GM19463 (cell line): ENCODE data around the gene FETUB.

ENCODE experiments used
- ATAC-seq: cut with Tn5 transposase; IDR thresholded peaks from one replicate; pipeline ENCODE4 v1.9.1; 2021; ENCODE audit warnings: mild to moderate bottlenecking, moderate library complexity; ENCODE audit not compliant: unreplicated experiment

FETUB gene, protein sequence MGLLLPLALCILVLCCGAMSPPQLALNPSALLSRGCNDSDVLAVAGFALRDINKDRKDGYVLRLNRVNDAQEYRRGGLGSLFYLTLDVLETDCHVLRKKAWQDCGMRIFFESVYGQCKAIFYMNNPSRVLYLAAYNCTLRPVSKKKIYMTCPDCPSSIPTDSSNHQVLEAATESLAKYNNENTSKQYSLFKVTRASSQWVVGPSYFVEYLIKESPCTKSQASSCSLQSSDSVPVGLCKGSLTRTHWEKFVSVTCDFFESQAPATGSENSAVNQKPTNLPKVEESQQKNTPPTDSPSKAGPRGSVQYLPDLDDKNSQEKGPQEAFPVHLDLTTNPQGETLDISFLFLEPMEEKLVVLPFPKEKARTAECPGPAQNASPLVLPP

DNA sequence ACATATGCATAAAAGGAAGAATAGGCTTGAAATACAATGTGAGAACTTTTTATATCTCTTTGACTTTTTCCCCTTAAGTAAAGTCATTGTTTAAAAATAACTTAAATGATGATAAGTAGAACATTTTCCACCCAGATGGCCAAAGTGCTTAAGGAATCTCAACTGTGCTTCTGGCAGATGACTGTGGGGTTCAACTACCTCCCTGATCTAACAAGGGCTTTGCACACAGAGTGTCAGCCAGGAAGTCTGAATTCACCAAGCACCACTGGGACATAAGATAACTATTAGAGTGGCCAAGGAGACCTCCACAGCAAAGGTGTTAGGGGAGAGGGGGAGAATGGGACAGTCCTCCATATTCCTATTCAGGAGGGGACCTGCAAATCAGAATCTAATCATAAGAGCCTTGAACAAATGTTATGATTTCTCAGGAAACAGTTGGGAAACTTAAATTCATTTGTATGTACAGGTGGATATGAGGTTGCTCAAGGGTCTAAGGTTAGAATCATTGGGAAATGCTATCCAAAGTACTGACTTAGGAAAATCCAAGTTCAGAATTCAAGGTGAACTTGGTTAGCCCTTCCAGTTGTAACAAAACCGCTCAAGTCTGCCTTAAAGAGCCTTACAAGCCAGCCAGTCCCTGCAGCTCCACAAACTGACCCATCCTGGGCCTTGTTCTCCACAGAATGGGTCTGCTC lies at the start of gene FETUB:
Gene FETUB, plus strand, starts transcription at position 622 of the 695 bp plus-strand sequence. Its CDS starts 62 bp downstream, at position 684.
- no peak for ATAC-seq

DNA sequence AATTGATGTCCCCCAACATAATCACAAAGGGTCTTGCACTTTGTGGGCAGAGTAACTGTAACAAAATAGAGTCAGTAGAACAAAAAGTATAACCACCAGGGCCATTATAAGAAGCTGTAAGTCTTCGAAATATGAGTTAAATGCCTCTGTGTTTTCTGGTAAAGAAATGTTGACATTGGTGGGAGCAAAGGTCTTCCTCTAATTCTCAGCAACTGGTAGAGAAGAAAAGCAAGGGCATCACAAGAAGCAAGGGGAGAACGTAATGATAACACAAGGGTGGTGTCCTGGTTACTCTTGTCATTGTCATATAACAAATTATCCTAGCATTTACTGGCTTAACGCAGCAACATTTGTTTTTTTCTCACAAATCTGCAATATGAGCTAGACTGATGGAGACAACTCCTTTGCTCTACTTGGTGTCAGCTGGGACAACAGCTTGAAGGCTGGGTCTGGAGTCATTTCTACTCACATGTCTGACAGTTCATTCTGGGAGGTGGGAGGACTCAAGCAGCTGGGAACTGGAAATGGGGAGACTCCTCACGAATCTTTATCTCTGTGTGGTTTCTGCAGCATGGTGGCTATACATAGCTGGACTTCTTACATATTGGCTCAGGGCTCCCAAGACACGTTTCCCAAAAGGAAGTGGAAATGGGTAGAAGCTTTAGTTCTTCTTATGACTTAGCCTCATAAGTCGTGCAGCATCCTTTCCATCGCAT lies 49.5 kb upstream of the FETUB start:
- ATAC-seq, result no peak

DNA sequence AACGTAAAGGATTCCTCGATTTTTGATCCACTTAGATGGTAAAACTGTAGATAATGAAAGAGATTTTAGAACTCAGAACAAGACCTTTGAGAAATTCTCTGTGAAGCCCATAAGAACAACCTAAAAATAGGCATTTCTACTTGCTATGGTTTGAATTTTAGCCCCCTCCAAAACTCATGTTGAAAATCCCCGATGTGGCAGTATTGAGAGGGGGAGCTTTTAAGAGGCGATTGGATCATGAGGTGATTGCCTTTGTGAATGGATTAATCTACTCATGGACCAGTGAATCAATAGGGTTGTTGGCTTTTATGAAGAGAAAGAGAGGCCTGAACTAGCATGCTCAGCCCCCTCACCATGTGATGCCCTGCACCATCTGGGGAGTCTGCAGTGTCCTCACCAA lies 47.5 kb upstream of the FETUB start:
- no peak for ATAC-seq

DNA sequence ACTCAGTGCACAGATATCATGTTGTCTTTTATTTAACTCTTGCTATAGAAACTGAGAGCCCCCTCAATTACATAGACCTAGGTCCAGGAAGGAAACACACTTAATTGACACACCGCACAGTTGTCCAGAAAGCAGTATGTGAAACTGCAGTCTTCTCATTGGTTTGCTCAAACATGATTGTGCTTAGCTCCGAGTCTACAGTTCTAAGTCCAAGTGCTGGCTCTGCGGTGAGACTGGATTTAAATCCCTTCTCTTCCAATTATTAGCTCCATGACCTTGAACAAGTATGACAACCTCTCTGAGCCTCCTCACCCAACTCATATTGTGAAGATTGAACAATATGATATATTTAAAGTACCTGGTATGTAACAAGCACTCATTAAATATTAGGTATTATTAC lies 46.3 kb upstream of the FETUB start:
- no peak for ATAC-seq

DNA sequence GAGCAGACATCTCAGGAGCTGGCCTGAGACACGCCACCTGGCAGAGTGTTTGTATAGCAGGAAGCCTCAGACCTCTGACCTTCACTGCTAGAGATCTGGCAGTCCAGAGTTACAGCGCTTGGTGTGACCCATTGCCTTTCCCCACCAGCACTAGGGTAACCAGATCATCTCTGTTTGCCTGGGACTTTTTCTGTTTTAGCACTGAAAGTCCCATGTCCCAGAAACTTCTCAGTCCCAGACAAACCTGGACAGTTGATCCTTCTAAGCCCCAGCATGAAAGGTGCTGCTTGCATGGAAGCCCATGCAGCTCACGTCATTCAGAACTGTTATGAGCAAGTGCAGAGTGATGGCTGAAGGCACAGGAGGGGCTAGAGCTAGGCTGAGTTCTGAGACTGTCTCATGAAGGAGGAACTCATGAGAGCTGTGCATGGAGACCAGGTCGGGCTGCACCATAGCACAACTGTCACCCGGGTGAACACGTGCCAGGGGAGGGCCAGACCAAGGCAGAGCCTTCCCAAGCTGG lies 45.5 kb upstream of the FETUB start:
- no peak for ATAC-seq

DNA sequence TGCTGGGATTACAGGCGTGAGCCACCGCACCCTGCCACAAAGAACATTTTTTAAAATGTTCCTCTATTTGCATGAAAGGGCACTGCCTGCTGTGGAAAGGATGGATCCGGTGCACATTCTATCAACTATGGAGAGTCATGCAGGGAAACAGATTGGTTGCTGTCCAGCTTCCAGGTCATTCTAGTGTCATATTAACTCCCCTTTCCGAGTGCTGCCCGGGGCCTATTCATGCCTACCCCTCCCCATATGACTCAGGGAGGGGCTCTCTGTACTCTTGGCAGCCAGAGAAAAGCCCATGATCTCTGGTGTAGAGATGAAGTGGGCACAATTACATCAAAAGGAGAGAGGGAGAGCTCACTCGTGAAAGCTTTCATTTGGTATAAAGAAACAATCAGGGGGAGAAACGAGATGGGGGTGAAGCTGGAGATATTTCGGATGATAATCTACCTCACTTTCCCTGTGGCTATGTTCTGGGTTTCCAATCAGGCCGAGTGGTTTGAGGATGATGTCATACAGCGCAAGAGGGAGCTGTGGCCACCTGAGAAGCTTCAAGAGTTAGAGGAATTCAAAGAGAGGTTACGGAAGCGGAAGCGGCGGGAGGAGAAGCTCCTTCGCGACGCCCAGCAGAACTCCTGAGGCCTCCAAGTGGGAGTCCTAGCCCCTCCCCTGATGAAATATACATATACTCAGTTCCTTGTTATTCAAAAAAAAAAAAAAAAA lies 43.5 kb upstream of the FETUB start:
- ATAC-seq, result no peak

DNA sequence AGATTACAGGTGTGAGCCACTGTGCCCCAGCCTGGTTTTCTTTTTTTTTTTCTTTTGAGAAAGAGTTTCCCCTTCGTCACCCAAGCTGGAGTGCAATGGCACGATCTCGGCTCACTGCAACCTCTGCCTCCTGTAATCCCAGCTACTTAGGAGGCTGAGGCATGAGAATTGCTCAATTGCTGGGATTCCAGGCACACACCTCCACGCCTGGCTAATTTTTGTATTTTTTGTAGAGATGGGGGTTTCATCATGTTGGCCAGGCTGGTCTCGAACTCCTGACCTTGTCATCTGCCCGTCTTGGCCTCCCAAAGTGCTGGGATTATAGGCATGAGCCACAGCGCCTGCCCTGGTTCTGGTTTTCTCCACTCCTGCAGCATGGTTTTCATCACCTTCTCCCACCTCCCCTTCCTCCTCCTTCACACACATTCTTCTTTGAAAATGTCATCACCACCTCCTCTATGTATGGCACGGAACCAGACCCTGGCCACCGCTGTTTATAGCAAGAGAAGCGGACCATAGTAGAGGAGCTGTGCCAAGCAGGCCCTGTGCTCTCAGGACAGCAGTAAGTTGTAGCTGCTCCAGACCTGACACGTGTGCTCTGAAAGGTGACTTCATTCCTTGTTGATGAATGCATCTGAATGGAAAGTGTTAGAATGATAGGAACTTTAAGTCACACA lies 42.0 kb upstream of the FETUB start:
- no peak for ATAC-seq

DNA sequence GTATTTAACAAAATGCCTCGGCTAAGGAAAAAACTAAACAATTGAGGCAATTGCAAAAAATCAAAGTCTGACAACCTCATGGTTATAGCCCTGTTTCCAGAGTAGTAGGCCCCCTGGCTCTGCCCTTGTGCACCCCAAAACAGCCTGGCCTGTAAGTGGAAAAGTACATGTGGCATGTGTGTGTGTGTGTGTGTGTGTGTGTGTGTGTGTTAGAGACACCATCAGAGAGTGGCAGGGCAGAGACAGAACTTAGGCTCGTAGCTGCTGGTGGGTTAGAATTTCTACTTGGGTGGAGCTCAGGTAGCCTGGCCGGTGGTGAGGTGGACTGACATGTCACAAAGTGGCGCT lies 41.4 kb upstream of the FETUB start:
- ATAC-seq, result no peak

DNA sequence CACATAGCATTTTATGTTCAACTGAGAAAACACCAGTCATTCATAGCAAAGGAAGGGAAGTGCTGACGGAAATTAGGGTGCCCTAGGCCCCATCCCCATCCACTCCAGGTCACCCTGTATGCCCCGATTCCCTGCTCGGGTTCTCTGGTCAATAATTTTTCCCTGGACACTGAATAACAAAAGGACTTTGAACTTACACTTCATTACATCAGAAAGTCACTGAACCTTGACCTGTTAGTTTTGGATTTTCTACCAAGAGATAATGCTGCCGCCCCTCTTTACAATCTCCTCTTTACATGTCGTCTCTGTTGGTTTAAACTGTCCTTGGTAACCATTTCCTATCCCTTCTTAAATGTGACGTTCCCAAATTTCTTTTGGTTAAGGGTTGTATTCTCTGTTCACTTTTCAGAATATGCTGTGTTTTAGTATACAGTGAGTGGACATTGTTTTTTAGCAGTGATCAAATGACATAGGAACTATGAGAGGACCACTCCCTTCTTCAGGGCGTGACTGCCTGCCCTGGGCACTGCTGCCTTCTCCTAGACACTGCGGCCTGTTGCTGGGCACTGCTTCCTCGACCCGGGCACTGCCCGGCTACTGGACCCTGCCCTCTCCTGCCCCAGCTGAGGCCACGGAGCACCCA lies 40.9 kb upstream of the FETUB start:
- no peak for ATAC-seq

DNA sequence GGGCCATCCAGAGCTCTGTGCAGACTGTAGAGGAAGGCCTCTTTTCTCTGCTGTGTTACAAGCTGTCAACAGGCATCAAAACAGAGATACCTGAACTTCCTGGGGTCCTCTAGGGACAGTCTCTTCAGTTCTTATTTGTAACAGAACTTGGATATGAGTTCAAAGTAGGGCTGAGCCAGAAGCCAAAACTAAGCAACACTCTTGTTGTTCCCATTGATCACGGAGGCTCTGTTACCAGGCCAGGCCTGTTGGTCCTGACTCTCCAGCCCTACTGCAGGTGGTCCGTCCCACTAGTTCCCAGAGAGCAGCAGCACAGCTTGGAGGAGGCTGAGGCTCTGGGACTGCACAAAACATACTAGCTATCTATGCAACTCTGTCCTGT lies 40.4 kb upstream of the FETUB start:
- no peak for ATAC-seq

DNA sequence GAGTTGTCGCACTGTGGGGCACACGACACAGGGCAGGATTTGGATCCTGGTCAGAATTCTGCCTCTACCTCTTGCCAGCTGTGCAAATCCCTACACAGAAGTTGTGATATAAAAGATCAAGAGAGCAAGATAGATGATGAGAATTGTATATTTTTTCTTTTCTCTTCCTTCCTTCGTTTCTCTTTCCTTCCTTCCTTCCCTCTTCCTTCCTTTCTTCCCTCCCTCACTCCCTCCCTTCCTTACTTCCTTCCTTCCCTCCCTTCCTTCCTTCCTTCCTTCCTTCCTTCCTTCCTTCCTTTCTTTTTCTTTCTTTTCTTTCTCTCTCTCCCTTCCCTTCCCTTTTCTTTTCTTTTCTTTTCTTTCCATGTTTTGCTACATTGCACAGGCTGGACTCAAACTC lies 39.3 kb upstream of the FETUB start:
- no peak for ATAC-seq

DNA sequence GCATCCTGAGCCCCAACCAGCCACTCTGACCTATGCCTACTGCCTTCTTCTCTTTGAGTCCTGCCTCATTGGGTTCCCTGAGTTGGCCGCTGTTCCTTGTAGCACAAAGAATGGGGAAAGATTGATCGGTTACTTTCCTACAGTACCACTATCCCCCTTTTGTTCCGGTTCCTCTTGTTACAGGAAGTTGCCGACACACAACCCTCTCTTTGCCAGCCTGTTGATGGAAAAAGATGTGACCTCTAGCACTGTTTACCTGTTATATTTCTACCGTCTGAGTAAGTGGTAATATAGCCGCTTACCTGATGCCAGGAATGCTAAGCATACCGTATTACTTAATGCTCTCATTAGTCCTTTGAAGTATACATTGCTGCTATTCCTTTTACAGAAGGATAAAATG lies 37.0 kb upstream of the FETUB start:
- no peak for ATAC-seq

DNA sequence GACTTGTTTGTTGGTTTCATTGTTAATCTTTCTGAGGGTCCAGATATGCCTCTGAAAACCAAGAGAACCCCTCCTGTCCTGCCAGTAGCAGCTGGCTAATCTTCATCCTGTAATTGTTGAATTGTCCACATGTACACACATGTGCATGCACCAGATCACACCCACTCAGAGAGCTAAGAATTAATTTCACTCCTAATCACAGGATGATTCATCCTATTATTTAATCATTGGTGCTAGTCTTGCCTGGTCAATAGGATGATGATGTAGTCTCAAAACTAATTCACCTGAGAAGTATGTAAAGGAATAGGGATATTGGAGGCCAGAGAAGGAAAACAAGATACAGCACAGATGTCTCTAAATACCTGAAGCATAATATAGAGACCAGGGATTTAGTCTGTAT lies 35.1 kb upstream of the FETUB start:
- ATAC-seq, result no peak

DNA sequence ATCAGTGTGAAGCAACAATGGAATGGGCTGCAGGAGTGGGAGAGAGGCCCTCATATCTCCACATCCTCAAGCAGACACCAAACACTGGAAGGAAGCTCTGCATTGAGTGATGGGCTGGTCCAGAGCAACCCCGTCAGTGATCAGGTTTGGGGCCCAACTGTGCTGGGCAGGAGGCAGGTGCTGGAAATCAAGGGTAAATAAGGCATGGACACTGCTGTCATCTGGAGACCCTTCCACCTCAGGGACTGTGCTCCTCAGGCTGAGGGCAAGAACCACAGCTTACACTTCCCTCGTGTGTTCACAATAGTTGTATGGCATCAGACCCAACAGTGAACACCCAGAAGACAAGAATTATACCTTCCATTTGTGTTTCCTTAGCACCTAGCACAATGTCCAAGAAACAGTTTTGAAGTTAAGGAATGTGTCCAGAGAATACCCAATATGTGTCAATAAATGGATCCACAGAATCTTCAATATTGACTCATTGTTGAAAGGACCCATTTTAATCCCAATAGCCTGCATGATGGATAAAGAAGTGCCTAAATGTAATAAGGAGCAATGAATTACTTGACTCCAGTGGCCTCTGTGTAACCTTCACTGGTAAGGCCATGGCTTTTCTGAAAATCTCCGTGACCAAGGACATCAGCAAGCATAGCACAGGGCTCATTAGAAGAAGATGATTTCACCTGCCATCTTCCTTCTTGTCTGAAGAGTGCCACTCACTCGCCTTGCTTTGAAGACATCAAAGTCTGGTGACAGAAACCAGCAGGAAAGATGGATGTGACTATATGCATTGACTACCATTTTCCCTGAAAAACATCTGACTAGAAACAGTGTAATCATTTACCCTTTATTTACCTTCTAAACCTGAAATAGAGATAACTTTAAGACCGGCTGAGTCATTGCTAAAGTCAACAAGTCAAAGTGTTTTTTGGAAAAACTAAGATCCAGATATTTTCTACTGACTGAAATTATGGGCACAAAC lies 34.3 kb upstream of the FETUB start:
- no peak for ATAC-seq

DNA sequence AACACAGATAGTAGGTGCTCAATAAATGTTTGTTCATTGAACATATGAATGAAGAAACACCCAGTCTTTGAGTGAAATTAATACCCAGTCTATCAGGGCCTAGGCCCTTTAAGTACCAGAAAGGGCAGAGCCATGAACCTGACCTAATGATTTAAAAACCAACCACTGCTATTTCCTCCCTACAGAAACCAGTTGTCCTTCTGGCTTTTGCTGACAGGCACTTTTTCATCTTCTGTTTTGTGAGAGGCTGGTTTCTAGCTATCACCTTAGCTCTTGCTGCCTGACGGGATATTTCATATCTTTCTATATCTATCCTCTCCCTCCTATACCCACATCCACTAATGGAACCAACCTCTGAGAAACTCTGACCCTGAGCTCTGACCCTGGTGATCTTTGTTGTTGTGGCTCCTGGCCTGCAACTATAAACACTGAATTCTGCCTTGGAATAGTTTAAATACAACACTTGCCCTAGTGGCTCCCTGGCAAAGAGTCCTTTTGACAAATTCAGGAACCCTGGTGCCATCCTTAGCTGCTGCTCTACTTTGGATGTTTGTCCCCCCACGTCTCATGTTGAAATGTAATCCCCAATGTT lies 31.5 kb upstream of the FETUB start:
- no peak for ATAC-seq

DNA sequence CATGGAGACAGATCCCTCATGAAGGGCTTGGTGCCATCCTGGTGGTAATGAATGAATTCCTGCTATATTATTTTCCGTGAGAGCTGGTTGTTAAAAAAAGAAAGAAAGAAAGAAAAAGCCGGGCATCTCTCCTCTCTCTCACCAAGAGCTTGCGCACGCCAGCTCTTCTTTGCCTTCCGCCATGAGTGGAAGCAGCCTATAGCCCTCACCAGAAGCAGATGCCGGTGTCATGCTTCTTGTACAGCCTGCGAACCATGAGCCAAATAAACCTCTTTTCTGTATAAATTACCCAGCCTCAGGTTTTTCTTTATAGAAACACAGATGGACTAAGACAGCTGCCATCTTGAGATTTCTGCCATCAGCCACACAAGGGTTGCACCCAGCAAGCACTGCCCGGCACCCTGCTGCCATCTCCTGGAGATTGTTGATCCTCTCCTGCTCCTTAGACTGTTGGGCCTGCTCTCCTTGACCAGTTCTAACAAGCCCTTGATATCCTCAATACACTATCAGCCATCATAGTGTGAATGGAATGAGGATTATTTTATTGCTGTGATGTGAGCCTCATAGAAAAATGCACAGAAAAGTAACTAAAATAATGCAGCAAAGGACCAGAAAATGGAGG lies 30.8 kb upstream of the FETUB start:
- ATAC-seq, result no peak

DNA sequence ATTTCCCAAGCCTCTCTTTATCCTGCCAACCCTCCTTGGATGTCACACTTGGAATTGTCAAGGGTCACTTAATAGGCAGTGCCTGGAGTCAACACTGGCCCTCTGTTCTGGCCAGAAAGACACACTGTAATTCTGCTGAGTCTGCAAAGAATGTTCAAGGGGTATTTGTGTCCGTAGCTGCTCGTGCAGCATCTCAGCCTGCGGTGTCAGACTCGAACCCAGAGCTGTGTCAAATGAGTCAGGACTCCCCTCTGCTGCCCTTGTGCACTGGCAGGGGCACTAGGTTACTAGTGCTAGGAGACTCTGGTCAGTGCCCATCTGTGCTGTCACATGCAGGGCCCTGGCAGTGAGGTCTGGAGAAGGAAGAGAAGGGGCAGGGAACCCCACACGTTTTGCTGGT lies 28.1 kb upstream of the FETUB start:
- ATAC-seq, result no peak
